HCT116 (cell line): Measurements from ENCODE around the gene ELAVL3. TPM values are rescaled to one million over a fixed set of nuclear protein-coding genes. Genes with fewer than 3 reads are reported as not detected.

Experiments
- ATAC-seq: fragments of 200-7000 bp; cut with Tn5 transposase; 2 replicates; pipeline ENCODE4 v1.9.1; 2020; ENCODE audit warnings: mild to moderate bottlenecking, moderate library complexity
- BruUV-seq: library from RNA; stranded (reverse); fragments of 400-500 nt; replicated peaks from 2 replicates; lab custom pipeline; 2021; lab: Mats Ljungman, UMichigan
- CTCF ChIA-PET: fragments of 300-600 bp; sonication (Branson Sonifier 250); formaldehyde crosslinking; loops from one replicate; lab custom pipeline; 2021; ENCODE audit warnings: antibody characterized with exemption; lab: Charles Lee
- POLR2A ChIA-PET: fragments of 300-600, 350-600 bp; sonication (Branson Sonifier 250); formaldehyde crosslinking; loops from one replicate; lab custom pipeline; 2021; ENCODE audit warnings: antibody characterized with exemption; lab: Charles Lee
- RAD21 ChIA-PET, 2 experiments: fragments of 300-600 bp; sonication (Branson Sonifier 250); formaldehyde crosslinking; loops; one replicate each; lab custom pipeline; 2023; ENCODE audit warnings: low total read pairs in 2 of 2; ENCODE audit not compliant: uncharacterized antibody in 2 of 2, unreplicated experiment in 2 of 2, low non-redundant PET in 1 of 2; lab: Charles Lee
- DNase-seq: peaks from one replicate; pipeline ENCODE4 v3.0.0-alpha.2; 2010; ENCODE audit warnings: low read depth, low spot score
- H2AFZ ChIP-seq: fragments of 200-600 bp; shearing (Covaris generic), sonication (generic); 2 replicates; pipeline ENCODE4 v1.6.1; 2017; ENCODE audit warnings: low read depth, mixed run types, mixed read lengths, antibody characterized with exemption, low read length; ENCODE audit not compliant: poor library complexity, severe bottlenecking
- H3K27ac ChIP-seq: 2 replicates; pipeline ENCODE4 v1.5.1; 2012; ENCODE audit warnings: low read depth, low read length
- H3K27me3 ChIP-seq: fragments of 200-600 bp; sonication (generic); 2 replicates; pipeline ENCODE4 v1.6.1; 2016; ENCODE audit warnings: mixed run types, low read length, mixed read lengths; ENCODE audit not compliant: insufficient read depth
- H3K36me3 ChIP-seq, 2 experiments: fragments of 200-500 bp in 1 of 2; fragments of 200-600 bp in 1 of 2; sonication (Bioruptor generic) in 1 of 2; sonication (generic) in 1 of 2; 2 replicates each; pipeline versions ENCODE4 v1.5.1 to v1.6.1; 2014 to 2016; ENCODE audit warnings: low read length in 2 of 2, inconsistent platforms in 1 of 2, mixed read lengths in 1 of 2, mixed run types in 1 of 2; ENCODE audit not compliant: insufficient read depth in 2 of 2, control insufficient read depth in 1 of 2
- H3K4me1 ChIP-seq, 2 experiments: fragments of 200-600 bp in 1 of 2; sonication (generic) in 1 of 2; 2 replicates each; pipeline versions ENCODE4 v1.5.1 to v1.6.1; 2012 to 2017; ENCODE audit warnings: low read length in 2 of 2, inconsistent platforms in 1 of 2, mild to moderate bottlenecking in 1 of 2, mixed read lengths in 1 of 2, mixed run types in 1 of 2, moderate library complexity in 1 of 2; ENCODE audit not compliant: insufficient read depth in 2 of 2, control insufficient read depth in 1 of 2
- H3K4me2 ChIP-seq: fragments of 200-600 bp; sonication (generic); 2 replicates; pipeline ENCODE4 v1.6.1; 2017; ENCODE audit warnings: mixed run types, low read length, mixed read lengths
- H3K4me3 ChIP-seq, 2 experiments: fragments of 200-600 bp in 1 of 2; sonication (generic) in 1 of 2; replicated peaks in 1 of 2; 2 replicates each; pipeline ENCODE4 v1.5.1; 2011 to 2016; ENCODE audit warnings: low read length in 2 of 2, control low read depth in 1 of 2, low read depth in 1 of 2, mild to moderate bottlenecking in 1 of 2, mixed read lengths in 1 of 2, mixed run types in 1 of 2
- H3K79me2 ChIP-seq: fragments of 200-600 bp; sonication (generic); 2 replicates; pipeline ENCODE4 v1.6.1; 2017; ENCODE audit warnings: mild to moderate bottlenecking, mixed run types, low read length, moderate library complexity, mixed read lengths; ENCODE audit not compliant: insufficient read depth
- H3K9ac ChIP-seq: fragments of 200-600 bp; sonication (generic); 2 replicates; pipeline ENCODE4 v1.6.1; 2016; ENCODE audit warnings: low read length, mixed read lengths
- H3K9me2 ChIP-seq: fragments of 200-600 bp; sonication (generic), shearing (Covaris generic); 2 replicates; pipeline ENCODE4 v1.6.1; 2017; ENCODE audit warnings: mixed run types, mild to moderate bottlenecking, moderate library complexity; ENCODE audit not compliant: insufficient read depth
- H3K9me3 ChIP-seq, 2 experiments: fragments of 200-500 bp in 1 of 2; fragments of 200-600 bp in 1 of 2; sonication (Bioruptor generic) in 1 of 2; sonication (generic) in 1 of 2; 2 replicates each; pipeline ENCODE4 v1.6.1; 2014 to 2017; ENCODE audit warnings: low read length in 2 of 2, mixed read lengths in 2 of 2, inconsistent platforms in 1 of 2, low read depth in 1 of 2, mild to moderate bottlenecking in 1 of 2, mixed run types in 1 of 2, moderate library complexity in 1 of 2; ENCODE audit not compliant: control insufficient read depth in 1 of 2, insufficient read depth in 1 of 2
- H4K20me1 ChIP-seq: fragments of 200-600 bp; sonication (generic), shearing (Covaris generic); 2 replicates; pipeline ENCODE4 v1.6.1; 2017; ENCODE audit warnings: mixed run types, mild to moderate bottlenecking, moderate library complexity; ENCODE audit not compliant: insufficient read depth
- CTCF ChIP-seq, 3 experiments: fragments of 200-600 bp in 1 of 3; sonication (generic) in 1 of 3; IDR thresholded peaks in 2 of 3; conservative IDR thresholded peaks in 1 of 3; 2 replicates each; pipeline ENCODE4 v1.5.1; 2012 to 2017; ENCODE audit warnings: low read depth in 2 of 3, low read length in 2 of 3, antibody characterized with exemption in 1 of 3, borderline replicate concordance in 1 of 3, control low read depth in 1 of 3, mild to moderate bottlenecking in 1 of 3, mixed read lengths in 1 of 3, mixed run types in 1 of 3, moderate library complexity in 1 of 3; ENCODE audit not compliant: insufficient read depth in 1 of 3
- EGR1 ChIP-seq: IDR thresholded peaks from 2 replicates; pipeline ENCODE4 v1.6.1; 2012; ENCODE audit warnings: low read depth
- EZH2 ChIP-seq: fragments of 200-600 bp; sonication (generic); IDR thresholded peaks from 2 replicates; pipeline ENCODE4 v1.6.1; 2017; ENCODE audit warnings: antibody characterized with exemption, mixed run types
- EZH2phosphoT487 ChIP-seq: fragments of 200-600 bp; IDR thresholded peaks from 2 replicates; pipeline ENCODE4 v1.6.1; 2018; ENCODE audit warnings: antibody characterized with exemption, borderline replicate concordance
- MAX ChIP-seq: IDR thresholded peaks from 2 replicates; pipeline ENCODE4 v1.6.1; 2012
- RAD21 ChIP-seq: IDR thresholded peaks from 2 replicates; pipeline ENCODE4 v1.6.1; 2012; ENCODE audit warnings: low read depth, mild to moderate bottlenecking
- SP1 ChIP-seq: IDR thresholded peaks from 2 replicates; pipeline ENCODE4 v1.6.1; 2012; ENCODE audit warnings: low read depth
- SRF ChIP-seq: IDR thresholded peaks from 2 replicates; pipeline ENCODE4 v1.6.1; 2012; ENCODE audit warnings: low read depth
- intact Hi-C: fragments of 100-400 bp; cut with micrococcal nuclease; formaldehyde crosslinking; loops from 2 replicates; pipeline ENCODE4 v1.10.0; 2022
- total RNA-seq: library from RNA; stranded (reverse); gene quantifications from one replicate; pipeline ENCODE4 v1.2.1, GENCODE V29; 2021; ENCODE audit not compliant: unreplicated experiment
- TF ChIP-seq, protein P1 (sequence below): IDR thresholded peaks from 2 replicates; pipeline ENCODE4 v1.6.1; 2012

Gene ELAVL3
- total RNA-seq, 1 experiment from 2014 or later = 0.05 TPM

DNA sequence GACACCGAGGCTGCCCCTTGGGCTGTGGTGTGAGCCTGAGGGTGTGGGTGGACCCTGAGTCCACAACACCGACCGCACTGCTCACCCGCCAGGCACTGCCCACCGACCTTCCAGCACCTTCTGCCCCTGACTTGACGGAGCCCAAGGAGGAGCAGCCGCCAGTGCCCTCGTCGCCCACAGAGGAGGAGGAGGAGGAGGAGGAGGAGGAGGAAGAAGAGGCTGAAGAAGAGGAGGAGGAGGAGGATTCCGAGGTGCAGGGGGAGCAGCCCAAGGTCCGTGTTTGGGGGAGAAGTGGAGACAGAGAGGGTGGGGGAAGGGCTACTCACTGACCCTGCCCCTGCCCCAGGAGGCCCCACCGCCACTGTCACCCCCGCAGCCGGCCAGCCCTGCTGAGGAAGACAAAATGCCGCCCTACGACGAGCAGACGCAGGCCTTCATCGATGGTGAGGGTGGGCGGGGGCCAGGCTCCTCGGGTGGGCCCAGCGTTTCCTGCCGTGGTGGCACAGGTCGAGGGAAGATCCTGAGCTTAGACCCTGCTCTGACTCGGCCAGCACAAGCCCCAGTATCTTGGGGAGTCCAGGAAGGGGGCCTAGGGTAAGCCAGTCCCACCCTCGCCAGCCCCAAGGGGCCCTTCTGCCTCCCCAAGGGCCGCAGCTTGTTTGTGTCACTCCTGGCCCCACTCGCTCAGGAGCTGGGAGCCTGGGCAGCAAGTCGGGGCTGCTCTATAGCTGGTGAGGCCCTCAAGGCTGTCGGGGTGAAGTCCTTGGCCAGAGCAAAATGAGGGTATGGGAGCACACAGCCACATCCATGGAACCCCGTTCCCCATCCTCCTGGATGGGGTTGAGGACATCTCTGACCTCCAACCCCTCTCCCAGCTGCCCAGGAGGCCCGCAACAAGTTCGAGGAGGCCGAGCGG is 33.2 kb downstream of the ELAVL3 start:
- Histone ChIP-seq H4K20me1 (no peaks in the 10 kb centered on the region), H3K9me2 (no peaks in the 10 kb centered on the region), H3K4me2 (no peak overlapping the region), H3K9ac (no peak overlapping the region), H3K36me3 (peaks cover 22 to 36% of the 10 kb centered on the region in 2 experiments; a peak in 3 of 4 replicates), H2AFZ (no peak overlapping the region), H3K27ac (no peak overlapping the region), H3K4me1 (no peaks in the 10 kb centered on the region), H3K79me2 (peaks cover 7% of the 10 kb centered on the region; the same call in 1 of the 2 replicates), H3K27me3 (no peaks in the 10 kb centered on the region), H3K4me3 (no peak overlapping the region), H3K9me3 (no peaks in the 10 kb centered on the region)
- RAD21 ChIA-PET = no interaction called here
- BruUV-seq = no TSS peak
- intact Hi-C loops = no loop called here
- POLR2A ChIA-PET = no interaction called here
- no peak for DNase-seq
- ATAC-seq = no peak
- TF ChIP-seq CTCF (IDR thresholded peaks at IDR 0.05 in 2 of 3, conservative IDR thresholded peaks at IDR 0.05 in 1 of 3; ENCODE audit: borderline replicate concordance in 1 of 3, insufficient read depth in 1 of 3, low read depth in 2 of 3, low read length in 2 of 3) = no peak
- TF ChIP-seq EZH2 = no peak
- TF ChIP-seq SRF = no peak
- TF ChIP-seq EZH2phosphoT487 = no peak
- no peak for TF ChIP-seq MAX
- TF ChIP-seq SP1 = no peak
- TF ChIP-seq RAD21 = no peak
- TF ChIP-seq, protein P1, sequence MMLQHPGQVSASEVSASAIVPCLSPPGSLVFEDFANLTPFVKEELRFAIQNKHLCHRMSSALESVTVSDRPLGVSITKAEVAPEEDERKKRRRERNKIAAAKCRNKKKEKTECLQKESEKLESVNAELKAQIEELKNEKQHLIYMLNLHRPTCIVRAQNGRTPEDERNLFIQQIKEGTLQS = no peak
- TF ChIP-seq EGR1 = no peak
- CTCF ChIA-PET = no interaction called here
